DMS153 treated with DMSO at 0.1 percent for 48 hours (cell line): ENCODE data around the gene GFOD1.

ENCODE experiments used
- DNase-seq: peaks from one replicate; lab custom pipeline; 2025; ENCODE audit not compliant: unreplicated experiment; lab: John Stamatoyannopoulos, UW

The GFOD1 gene

DNA sequence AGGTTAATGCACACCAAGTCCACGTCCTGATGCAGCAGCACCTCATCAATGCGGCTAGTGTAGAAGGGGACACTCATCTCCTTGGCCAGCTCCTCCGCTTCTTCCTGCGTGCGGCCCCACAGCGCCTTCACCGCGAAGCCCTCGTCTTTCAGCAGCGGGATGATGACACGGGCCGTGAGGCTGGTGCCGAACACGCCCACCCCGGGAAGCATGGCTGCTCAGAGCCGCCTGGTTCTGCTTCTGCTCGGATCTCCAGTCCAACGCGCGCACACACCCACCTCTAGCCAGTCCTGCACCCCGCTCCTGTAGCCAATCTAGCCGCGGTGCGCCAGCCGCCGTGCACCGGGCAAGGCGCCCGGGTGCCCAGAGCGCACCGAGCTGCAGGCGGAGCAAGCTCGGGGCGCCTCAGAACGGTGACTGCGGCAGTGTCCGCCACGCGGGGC lies 700 bp downstream of the GFOD1 start:
- DNase-seq: no peak

DNA sequence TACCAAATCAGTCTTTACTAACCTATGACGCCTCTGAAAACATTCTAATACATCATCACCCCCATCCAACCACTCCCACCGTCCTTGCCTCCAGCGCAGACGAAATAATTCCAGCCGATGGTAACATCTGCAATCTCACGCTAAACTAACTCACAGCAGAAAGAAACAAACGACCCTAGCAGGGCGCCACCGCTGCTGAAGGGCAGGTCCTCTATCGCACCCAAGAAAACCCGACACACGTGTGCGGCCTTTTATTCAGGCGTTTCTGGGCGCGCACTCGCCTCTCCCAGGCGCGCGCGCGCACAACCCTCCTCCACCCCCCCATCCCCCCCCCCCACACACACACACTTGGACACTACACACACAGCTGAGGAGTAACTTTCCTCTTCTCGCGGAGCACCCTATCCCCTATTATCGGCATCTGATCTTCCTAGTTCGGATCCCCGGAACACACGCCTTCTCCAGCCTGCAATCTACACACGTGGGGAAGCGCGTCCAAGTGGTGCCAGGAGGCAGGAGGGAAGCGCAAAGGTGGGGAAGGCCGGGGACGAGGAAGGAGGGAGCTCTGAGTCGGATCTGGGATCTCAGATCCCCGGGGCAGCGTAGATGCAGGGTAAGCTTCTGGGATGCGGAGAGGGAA lies 1.4 kb downstream of the GFOD1 start:
- no peak for DNase-seq

DNA sequence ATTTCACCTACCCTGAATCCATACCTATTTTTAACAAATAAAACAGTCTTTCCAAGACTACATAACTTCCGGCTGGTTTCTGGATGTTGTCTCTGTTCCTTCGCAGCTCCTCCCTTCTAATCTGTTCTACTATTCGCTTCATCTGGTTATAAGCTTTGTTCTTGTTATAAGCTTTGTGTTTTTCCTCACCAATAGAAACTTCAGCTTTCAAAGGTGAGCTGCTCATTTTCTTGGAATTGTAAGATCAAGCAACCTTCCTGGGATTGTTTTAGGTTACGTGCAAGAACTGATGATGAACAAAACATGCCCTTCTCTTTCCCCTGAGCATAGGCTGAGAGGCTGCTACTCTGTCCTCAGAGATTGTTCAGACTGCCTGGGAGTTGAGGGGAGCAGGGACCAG lies 2.1 kb downstream of the GFOD1 start:
- DNase-seq: no peak

DNA sequence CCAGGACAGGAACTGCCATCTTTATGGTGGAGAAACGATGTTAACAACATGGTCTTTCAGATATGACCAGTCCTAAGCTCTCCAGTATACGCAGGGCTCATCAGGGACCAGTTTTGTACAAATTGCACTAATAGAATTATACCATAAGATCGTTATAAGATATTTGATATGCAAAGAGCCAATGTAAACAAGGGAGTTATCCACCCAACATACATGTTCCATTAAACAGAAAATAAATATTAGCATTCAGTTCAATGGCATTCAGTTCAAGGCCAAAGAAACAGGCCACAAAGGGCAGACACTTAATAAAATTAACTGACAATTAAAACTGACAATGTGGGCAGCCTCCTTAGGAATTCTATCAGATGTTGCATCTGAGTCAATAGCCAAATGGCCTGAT lies 2.6 kb downstream of the GFOD1 start:
- no peak for DNase-seq

DNA sequence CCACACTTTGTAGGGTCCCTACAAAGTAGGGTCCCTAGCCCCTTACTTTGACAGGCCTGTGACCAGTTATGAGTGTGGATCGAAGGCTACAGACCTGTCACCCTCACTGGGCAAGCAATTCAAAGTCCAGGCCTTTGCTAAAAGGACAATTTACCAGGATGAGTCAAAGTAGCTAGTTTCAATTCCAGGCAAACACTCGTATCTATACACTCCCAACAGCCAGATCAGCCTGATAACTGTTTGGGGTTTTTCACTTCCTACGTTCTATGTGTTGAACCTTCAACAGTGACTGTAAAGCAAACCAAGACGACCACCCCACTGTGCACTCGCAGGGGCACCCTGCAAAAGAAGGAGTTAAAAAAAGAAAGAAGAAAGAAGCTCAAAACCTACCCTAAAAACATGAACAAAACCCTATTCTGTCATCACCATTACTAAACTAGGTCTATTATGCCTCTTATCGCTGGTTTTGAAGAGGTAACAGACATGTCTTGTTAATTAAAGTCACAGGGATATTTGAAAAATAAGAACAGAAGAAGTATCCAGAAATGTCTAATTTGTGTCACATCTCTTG lies 3.2 kb downstream of the GFOD1 start:
- DNase-seq: no peak

DNA sequence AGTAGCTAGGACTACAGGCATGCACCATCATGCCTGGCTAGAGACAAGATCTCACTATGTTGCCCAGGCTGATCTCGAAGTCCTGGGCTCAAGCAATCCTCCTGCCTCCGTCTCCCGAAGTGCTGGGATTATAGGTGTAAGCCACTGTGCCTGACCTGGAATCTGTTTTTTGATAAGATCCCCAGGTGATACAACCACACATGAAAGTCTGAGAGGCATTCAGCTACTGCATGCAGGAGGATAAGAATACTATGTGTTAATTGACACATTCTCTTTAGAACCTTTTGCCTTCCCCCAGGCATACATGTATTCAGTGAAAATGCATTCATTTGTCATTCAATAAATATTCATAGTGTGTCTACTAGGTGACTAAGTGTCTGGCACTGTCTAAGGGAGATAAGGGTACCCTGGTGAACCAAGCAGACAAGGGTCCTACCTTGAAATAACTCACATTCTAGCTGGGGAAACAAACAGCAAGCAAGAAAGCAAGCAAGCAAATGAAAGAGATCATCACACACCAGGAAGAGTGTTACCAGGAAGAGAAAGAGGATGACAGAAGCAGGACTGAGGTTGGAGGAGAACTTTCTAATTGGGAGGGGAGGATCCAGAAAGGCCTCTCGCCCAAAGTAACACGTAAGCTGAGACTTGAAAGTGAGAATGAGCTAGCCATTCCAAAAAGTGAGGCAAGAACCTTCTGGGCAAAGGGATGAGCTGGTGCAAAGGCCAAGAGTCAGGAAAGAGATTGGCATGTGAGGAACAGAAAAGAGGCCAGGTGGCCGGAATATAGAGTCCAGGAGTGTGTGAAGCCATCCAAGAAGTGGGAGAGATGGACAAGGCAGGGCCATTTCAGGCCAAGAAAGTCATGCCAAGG lies 6.5 kb downstream of the GFOD1 start:
- no peak for DNase-seq

DNA sequence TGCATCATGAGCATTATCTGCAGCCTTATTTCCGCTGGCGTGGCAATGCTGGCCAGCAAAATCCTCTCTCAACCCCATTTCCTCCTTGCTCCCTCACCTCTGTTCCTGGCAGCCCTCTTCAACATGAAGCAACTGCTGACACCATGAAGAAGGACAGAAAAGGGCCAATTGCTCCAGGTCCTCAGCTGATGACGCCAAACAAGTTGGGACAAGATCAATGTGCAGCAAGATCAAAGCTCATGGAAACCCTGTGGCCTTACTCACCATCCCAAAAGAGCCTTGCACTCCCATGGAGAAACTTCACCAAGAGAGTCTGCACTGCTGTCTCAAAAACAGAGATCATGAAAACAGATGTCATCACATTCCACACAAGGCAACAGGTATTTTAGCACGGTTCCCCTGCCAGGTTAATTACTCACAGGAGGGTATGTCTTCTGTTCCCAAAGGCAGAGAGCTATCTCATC lies 7.4 kb downstream of the GFOD1 start:
- DNase-seq: no peak

DNA sequence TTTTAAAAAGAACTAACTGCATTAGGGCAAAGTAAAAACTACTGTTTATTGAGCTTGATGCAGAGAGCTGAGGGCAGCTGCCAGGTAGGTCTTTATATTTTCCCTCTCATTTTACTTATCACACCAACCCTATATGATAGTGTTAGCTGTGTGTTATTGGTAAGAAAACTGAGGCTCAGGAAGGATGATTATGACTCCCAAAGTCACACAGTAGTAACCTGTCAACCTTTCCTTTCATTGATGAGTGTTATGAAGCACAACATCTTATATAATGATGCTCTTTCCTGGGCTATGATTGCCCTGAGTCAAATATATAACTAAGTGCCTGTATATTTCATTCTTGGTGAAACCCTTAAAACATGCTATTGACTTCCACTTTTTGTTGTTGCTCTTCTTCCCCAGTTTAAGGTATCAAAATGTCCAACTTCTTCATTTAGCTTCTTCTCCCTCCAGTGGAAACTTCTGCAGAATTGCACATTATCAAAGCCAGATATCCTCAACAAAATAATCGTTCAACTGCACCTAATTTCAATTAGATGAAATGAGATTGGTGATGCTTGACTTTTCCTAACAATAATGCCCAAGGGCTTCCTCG lies 8.1 kb downstream of the GFOD1 start:
- DNase-seq: no peak

DNA sequence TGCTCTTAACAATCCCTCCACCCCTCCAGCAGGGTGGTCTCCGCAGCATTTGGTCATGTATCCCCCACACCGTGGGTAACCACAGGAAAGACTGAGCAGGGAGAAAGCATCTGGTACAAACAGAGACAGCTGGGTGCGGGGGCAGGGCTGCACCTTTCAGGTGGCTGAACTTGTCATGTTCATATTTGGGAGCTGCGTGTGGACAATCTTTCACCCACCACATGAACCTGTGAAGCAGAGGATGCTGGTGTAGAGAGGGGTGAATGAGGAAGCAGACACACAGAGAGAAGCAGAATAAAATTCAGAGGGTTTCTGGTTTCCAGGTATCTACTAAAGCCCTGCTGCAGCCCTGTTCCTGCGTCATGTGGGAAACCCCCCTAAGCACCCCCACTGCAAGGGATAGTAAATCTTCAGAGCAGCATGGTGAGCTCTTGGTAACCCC lies 8.9 kb downstream of the GFOD1 start:
- no peak for DNase-seq

DNA sequence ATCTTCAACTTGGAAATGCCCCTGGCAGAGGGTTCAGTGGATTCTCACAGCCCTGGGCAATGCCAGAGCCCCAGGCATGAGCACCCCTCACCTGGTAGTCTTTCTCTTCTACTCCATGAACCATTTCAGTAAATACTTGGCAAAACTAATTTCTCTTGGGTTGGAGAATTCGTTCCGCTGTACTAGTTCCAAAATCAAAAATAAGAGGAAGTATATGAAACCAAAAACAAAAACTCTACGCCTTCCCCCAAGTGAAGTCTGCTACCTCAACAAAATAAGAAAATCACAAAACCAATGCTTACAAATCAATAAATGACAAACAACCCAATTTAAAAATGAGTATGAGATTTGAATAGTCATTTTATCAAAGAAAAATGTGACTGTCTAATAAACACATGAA lies 12.6 kb downstream of the GFOD1 start:
- no peak for DNase-seq

DNA sequence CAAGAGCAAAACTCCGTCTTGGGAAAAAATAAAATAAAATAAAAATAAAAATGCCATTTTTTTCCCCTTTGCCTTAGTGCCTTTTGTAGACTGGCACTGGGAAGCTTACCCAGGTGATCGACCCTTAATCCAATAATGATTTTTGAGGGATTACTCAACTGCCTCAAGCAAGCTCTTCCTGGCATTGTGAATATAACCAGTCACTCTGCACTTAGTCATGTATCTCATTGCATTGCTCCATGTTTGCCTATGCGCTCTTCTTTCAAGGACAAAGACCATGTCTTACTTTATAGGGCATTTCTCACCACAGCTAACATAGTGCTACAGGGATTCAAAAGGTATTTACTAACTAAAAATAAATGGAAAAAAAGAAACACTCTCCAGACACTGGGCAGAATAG lies 13.0 kb downstream of the GFOD1 start:
- no peak for DNase-seq

DNA sequence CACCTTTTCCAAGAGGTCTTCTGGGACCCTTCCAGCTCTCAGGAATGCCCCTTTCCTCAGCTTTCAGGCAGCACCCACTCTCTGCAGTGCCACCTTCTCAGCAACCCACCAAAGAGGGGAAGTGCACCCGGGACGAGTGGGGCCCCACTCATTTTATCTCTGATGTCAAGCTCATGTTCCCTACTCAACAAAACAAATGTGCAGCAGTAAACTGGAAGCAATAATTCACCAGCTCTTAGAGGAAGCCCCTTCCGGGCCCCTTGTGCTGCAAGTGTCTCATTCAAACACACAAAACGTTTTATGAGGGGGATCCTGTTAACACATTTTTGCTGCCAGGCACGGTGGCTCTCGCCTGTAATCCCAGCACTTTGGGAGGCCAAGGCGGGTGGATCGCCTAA lies 13.6 kb downstream of the GFOD1 start:
- DNase-seq: no peak

DNA sequence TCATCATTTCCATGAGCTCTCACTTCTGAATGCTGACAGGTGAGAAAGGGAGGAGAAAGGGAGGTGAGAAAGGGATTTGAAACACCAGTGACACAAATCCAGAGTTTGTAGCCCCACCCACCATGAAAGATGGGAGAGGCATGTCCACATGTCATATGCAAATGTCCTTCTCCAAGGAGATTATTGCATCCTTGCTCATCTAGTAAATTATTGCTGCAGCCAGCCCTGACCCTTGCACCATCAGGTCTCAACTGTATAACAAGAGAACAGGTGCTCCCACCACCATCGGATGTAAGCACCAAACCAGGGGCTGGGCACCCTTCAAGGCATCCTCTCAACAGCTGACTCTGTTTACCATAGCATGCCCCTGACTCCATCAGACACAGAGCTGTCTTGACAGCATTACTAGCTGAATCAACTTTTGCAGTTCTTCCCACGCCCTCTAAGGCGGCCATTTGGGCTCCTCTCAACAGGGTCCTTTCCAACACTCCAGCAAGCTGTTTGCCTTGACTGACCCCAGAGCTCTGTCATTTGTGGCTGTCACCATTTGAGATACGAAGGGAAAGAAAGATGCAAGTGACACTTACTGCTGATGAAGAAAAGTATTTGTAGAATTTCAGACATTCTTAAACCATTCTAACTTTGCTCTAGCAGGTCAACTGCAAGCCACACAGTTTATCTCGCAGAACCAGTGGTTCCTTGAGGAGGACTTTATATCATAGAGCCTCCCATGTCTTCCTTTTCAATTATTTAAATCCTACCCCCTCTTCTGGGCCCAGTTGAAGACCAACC lies 14.2 kb downstream of the GFOD1 start:
- no peak for DNase-seq

DNA sequence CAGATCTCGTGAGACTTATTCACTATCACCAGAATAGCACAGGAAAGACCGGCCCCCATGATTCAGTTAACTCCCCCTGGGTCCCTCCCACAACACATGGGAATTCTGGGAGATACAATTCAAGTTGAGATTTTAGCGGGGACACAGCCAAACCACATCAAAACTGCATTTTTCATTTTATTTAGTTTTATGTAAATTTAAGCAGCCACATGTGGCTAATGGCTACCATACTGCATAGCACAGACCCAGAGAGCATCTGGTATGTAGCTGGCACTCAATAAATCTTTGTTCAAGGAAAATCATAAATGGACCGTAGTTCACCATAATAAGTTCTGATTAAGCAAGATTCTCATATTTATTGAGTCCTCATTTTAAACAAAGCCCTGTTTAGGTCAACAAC lies 15.3 kb downstream of the GFOD1 start:
- DNase-seq: no peak

DNA sequence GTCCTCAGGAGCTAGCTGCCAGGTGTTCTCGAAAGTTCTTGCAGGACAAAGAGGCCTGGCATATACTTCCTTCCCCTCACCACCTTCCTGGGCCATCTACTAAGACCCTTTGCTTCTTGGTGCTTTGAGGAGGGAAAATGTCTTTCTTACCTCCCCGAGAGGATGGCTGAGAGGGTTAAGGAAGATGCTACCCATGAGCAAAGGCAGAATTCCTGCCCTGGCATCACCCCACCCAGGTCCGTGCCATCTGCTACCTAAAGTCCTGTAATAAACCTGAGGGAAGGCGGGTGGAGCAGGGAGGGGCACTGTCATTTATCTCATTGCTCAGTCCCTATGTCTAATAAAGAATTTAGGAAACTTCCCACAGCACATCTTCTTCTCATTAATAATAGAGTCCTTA lies 16.2 kb downstream of the GFOD1 start:
- DNase-seq: no peak

DNA sequence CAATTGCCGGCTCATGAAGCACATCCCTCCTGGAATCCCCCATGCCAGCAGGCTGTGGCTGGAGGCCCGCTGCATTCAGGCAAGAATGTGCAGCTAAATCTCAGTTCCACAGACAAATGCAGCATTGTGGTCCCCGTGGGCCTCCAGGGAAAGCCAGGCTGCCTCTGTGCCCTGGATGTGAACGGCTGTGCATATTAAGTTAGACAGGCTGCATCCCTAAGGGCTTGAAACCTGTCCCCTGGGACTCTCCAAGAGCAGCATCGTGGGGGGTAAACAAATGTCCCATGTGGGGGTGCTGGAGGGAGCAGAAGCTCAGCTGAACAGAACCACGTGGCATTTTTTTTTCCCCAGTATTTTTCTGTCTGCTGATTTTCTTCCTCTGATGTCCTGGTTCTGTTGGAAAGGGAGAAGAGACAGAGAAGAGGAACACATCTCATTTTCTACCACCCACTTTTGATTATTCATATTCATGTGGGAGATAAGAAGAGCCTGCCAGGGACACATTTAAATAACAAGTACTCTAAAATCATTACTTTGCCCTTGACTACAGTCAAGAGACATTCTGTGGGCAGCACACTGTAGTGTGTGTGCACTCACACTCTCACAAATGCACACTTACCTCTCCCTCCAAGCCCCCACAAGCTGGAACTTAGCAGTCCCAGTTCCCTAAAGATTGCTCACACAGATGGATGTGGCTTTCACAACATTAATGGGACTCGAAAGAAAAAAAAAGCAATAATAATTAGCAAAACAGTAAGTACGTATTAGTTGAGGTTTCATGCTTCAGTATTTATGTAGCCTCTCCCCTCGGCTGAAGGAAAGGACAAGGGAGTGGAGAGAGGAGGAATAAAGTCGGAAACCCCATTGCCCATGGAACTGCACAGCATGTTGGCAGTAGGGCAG lies 16.9 kb downstream of the GFOD1 start:
- no peak for DNase-seq

DNA sequence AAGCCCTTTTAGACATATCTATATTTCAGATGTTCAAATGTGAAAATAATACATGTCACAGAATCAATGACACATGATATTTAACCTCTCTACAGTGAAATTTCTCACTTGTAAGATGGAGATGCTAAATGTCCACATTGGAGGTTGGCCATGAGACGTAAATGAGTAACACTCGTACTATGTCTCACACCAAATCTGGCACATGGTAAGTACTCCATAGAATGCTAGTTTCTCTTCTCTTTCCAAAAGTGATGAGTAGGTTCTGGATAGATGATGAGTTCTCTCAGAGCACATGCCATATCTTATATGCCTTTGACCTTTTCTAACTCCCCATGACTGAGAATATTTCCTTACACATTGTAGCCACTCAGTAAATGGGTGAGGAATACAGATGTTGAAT lies 17.7 kb downstream of the GFOD1 start:
- DNase-seq: no peak

DNA sequence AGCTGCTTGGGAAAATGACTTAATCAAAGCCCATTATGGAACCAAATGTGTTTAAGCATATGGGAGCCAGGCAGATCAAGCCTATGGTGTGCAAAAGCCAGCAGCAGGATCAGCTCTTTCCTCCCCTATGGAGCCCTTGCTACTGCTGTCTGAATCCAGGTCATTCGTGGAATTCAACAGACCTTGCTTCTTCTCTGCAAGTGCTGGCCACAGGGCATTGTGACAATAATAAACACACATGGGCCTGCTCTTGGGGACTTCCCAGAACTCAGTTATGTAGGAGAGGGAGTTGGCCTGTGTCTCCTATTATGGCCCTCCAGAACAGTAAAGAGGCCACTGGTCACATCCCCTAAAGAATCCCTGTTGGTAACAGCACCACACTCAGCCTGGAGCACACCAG lies 18.6 kb downstream of the GFOD1 start:
- no peak for DNase-seq

DNA sequence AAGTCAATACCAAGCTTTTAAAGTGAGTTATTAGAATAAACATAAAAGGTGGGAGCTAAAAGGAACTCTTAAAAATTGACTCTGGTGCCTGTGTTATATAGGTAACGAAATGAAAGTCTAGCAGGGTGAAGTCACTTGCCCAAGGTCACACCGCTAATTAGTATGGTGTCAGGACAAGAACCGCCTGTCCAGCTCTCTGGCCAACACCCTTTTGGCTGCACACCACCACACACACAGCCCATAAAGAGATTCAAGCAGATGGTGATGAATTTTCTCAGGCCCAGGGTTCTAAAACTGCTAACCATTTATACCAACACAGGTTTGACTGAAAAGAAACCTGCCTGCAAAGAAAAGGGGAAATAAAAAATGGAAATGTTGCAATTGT lies 20.2 kb downstream of the GFOD1 start:
- no peak for DNase-seq
